ENCODE results near the gene DCK. TPM values are rescaled to one million over a fixed set of nuclear protein-coding genes. Genes with fewer than 3 reads are reported as not detected.

Gene DCK
- total RNA-seq, 1 experiment from 2014 or later = 11.8 TPM

GRCh38 chr4:70946939-70947338, 46.5 kb upstream of the DCK start:
- POLR2A ChIA-PET (ENCODE audit: unreplicated experiment) = no interaction called here
- DNase-seq = no peak
- TF ChIP-seq CTCF (conservative IDR thresholded peaks at IDR 0.05) (no peak), EZH2 (IDR thresholded peaks at IDR 0.05; ENCODE audit: low read depth) (no peak)
- Histone ChIP-seq H3K27ac (no peak overlapping the region), H3K9me3 (ENCODE audit: insufficient read depth, low read depth) (no peaks in the 10 kb centered on the region), H3F3A (ENCODE audit: insufficient read depth, low read depth) (no peaks in the 10 kb centered on the region), H3K9me2 (ENCODE audit: insufficient read depth) (no peaks in the 10 kb centered on the region), H3K36me3 (ENCODE audit: low read depth) (no peaks in the 10 kb centered on the region), H3K4me2 (no peak overlapping the region), H3K4me3 (no peak overlapping the region), H3K4me1 (replicated peaks; ENCODE audit: insufficient read depth) (no peaks in the 10 kb centered on the region), H3K79me2 (ENCODE audit: low read depth) (no peaks in the 10 kb centered on the region), H3K27me3 (ENCODE audit: insufficient read depth, low read depth) (no peaks in the 10 kb centered on the region), H2AFZ (no peak overlapping the region), H4K20me1 (ENCODE audit: insufficient read depth) (no peaks in the 10 kb centered on the region)
- no TSS peak for BruUV-seq (replicated peaks)
- CTCF ChIA-PET = no interaction called here
- intact Hi-C loops (cut with micrococcal nuclease; ENCODE audit: unreplicated experiment) = no loop called here

- intact Hi-C loops (cut with micrococcal nuclease; ENCODE audit: unreplicated experiment) = no loop called here
- no peak for DNase-seq
- Histone ChIP-seq H3K36me3 (ENCODE audit: low read depth) (no peaks in the 10 kb centered on the region), H3K79me2 (ENCODE audit: low read depth) (no peaks in the 10 kb centered on the region), H3K9me3 (ENCODE audit: insufficient read depth, low read depth) (no peaks in the 10 kb centered on the region), H3K4me2 (no peak overlapping the region), H4K20me1 (ENCODE audit: insufficient read depth) (no peaks in the 10 kb centered on the region), H3K27me3 (ENCODE audit: insufficient read depth, low read depth) (no peaks in the 10 kb centered on the region), H3K27ac (no peak overlapping the region), H2AFZ (no peak overlapping the region), H3K4me1 (replicated peaks; ENCODE audit: insufficient read depth) (no peaks in the 10 kb centered on the region), H3F3A (ENCODE audit: insufficient read depth, low read depth) (no peaks in the 10 kb centered on the region), H3K4me3 (no peak overlapping the region), H3K9me2 (ENCODE audit: insufficient read depth) (no peaks in the 10 kb centered on the region)
- TF ChIP-seq EZH2 (IDR thresholded peaks at IDR 0.05; ENCODE audit: low read depth) = no peak
- CTCF ChIA-PET = no interaction called here
- POLR2A ChIA-PET (ENCODE audit: unreplicated experiment) = no interaction called here
- no TSS peak for BruUV-seq (replicated peaks)
Observed at GRCh38 chr4:70948665-70949260, 44.7 kb upstream of the DCK start.

- Histone ChIP-seq H3K9me2 (ENCODE audit: insufficient read depth) (no peaks in the 10 kb centered on the region), H2AFZ (no peak overlapping the region), H4K20me1 (ENCODE audit: insufficient read depth) (no peaks in the 10 kb centered on the region), H3K79me2 (ENCODE audit: low read depth) (no peaks in the 10 kb centered on the region), H3K27ac (no peak overlapping the region), H3K4me2 (no peak overlapping the region), H3K27me3 (ENCODE audit: insufficient read depth, low read depth) (no peaks in the 10 kb centered on the region), H3K4me1 (replicated peaks; ENCODE audit: insufficient read depth) (no peaks in the 10 kb centered on the region), H3K9me3 (ENCODE audit: insufficient read depth, low read depth) (no peaks in the 10 kb centered on the region), H3F3A (ENCODE audit: insufficient read depth, low read depth) (no peaks in the 10 kb centered on the region), H3K4me3 (no peak overlapping the region), H3K36me3 (ENCODE audit: low read depth) (no peaks in the 10 kb centered on the region)
- TF ChIP-seq EZH2 (IDR thresholded peaks at IDR 0.05; ENCODE audit: low read depth) = no peak
- no peak for TF ChIP-seq CTCF (conservative IDR thresholded peaks at IDR 0.05)
- ChIA-PET CTCF (interaction anchor here (0.6 kb wide), 1 partner anchor 56 kb away, joined by 4 read pairs; no protein-coding TSS in a partner anchor), POLR2A (ENCODE audit: unreplicated experiment) (no interaction called here)
- DNase-seq = no peak
- BruUV-seq (replicated peaks) = no TSS peak
- intact Hi-C loops (cut with micrococcal nuclease; ENCODE audit: unreplicated experiment) = no loop called here
Observed at GRCh38 chr4:70954032-70954431, 39.4 kb upstream of the DCK start.

All from PC-9 (cell line).